Fibroblast of lung (primary cell): ENCODE measurements around the gene ACYP2. TPM values are rescaled to one million over a fixed set of nuclear protein-coding genes. Genes with fewer than 3 reads are reported as not detected.

Source experiments
- DNase-seq, 2 donors: peaks; one replicate each; pipeline versions ENCODE4 v3.0.0 to v3.0.0-alpha.2; 2010; ENCODE audit warnings: low read depth in 2 of 2
- H2AFZ ChIP-seq: 2 replicates; pipeline ENCODE4 v1.5.1; 2012; ENCODE audit warnings: low read length, control low read depth, inconsistent platforms
- H3K27ac ChIP-seq: 2 replicates; pipeline ENCODE4 v1.5.1; 2011; ENCODE audit warnings: low read length, control low read depth; ENCODE audit not compliant: insufficient read depth
- H3K27me3 ChIP-seq: 2 replicates; pipeline ENCODE4 v1.5.1; 2011; ENCODE audit warnings: mild to moderate bottlenecking, low read length; ENCODE audit not compliant: control insufficient read depth, insufficient read depth
- H3K36me3 ChIP-seq: 2 replicates; pipeline ENCODE4 v1.5.1; 2011; ENCODE audit warnings: low read length; ENCODE audit not compliant: control insufficient read depth, insufficient read depth
- H3K4me1 ChIP-seq: 2 replicates; pipeline ENCODE4 v1.5.1; 2011; ENCODE audit warnings: low read length; ENCODE audit not compliant: control insufficient read depth, insufficient read depth; ENCODE audit errors: extremely low read depth
- H3K4me2 ChIP-seq: 2 replicates; pipeline ENCODE4 v1.5.1; 2011; ENCODE audit warnings: low read length, control low read depth; ENCODE audit not compliant: insufficient read depth; ENCODE audit errors: extremely low read depth
- H3K4me3 ChIP-seq, 4 experiments: fragments of 200-600 bp in 1 of 4; sonication (generic) in 1 of 4; replicated peaks in 1 of 4; 2 replicates each; pipeline ENCODE4 v1.5.1; 2011 to 2016; ENCODE audit warnings: low read length in 4 of 4, low read depth in 3 of 4, mild to moderate bottlenecking in 3 of 4, control low read depth in 2 of 4, inconsistent platforms in 1 of 4, mixed read lengths in 1 of 4; ENCODE audit not compliant: insufficient read depth in 1 of 4; ENCODE audit errors: control extremely low read depth in 1 of 4
- H3K79me2 ChIP-seq: 2 replicates; pipeline ENCODE4 v1.5.1; 2012; ENCODE audit warnings: mild to moderate bottlenecking, low read length, inconsistent platforms; ENCODE audit not compliant: control insufficient read depth, insufficient read depth
- H3K9ac ChIP-seq: 2 replicates; pipeline ENCODE4 v1.5.1; 2011; ENCODE audit warnings: mild to moderate bottlenecking, low read length, control low read depth; ENCODE audit not compliant: insufficient read depth
- H3K9me3 ChIP-seq: 2 replicates; pipeline ENCODE4 v1.5.1; 2012; ENCODE audit warnings: low read depth, low read length; ENCODE audit not compliant: control insufficient read depth, insufficient read depth
- H4K20me1 ChIP-seq: 2 replicates; pipeline ENCODE4 v1.5.1; 2011; ENCODE audit warnings: low read length; ENCODE audit not compliant: control insufficient read depth, insufficient read depth; ENCODE audit errors: extremely low read depth
- CTCF ChIP-seq, 2 donors: IDR thresholded peaks in 1 of 2; conservative IDR thresholded peaks in 1 of 2; 1 replicate in 1 of 2; 2 replicates in 1 of 2; pipeline ENCODE4 v1.5.1; 2011 to 2012; ENCODE audit warnings: low read length in 2 of 2, control low read depth in 1 of 2, inconsistent platforms in 1 of 2, low read depth in 1 of 2, mild to moderate bottlenecking in 1 of 2
- EZH2 ChIP-seq: IDR thresholded peaks from 2 replicates; pipeline ENCODE4 v1.5.1; 2012; ENCODE audit warnings: low read length, control low read depth, mild to moderate bottlenecking; ENCODE audit errors: missing control alignments
- polyA plus RNA-seq, 2 donors: library from polyadenylated mRNA; depleted of rRNA in 1 of 2; stranded (reverse) in 1 of 2; unstranded in 1 of 2; fragments of >200 nt; gene quantifications; 2 replicates each; pipeline ENCODE4 v1.2.1, GENCODE V29; 2011 to 2012; ENCODE audit warnings: missing spikeins in 1 of 2
- total RNA-seq: library from RNA; depleted of rRNA; stranded (reverse); fragments of >200 nt; gene quantifications from 2 replicates; pipeline ENCODE4 v1.2.1, GENCODE V29; 2014

Gene ACYP2
- total and polyA plus RNA-seq, 2 donors (not counting 1 experiment from before 2014, with no cell fraction given) = 9.7 to 24.4 TPM

GRCh38 chr2:54213082-54213481 is 97.7 kb downstream of the ACYP2 start:
- Histone ChIP-seq H3K9ac (no peak overlapping the region), H3K27ac (no peak overlapping the region), H3K27me3 (no peaks in the 10 kb centered on the region), H3K79me2 (no peaks in the 10 kb centered on the region), H3K9me3 (no peaks in the 10 kb centered on the region), H3K4me2 (no peak overlapping the region), H3K4me3 (no peak overlapping the region), H3K4me1 (peaks cover 3% of the 10 kb centered on the region), H3K36me3 (no peaks in the 10 kb centered on the region), H4K20me1 (no peaks in the 10 kb centered on the region), H2AFZ (no peak overlapping the region)
- no peak for DNase-seq
- TF ChIP-seq CTCF (conservative IDR thresholded peaks at IDR 0.05 in 1 of 2, IDR thresholded peaks at IDR 0.05 in 1 of 2; ENCODE audit: low read depth in 1 of 2, low read length in 2 of 2) = no peak
- TF ChIP-seq EZH2 = no peak

- H3K4me2 ChIP-seq = no peak overlapping the region
Observed at GRCh38 chr2:54224997-54225396, 109.6 kb downstream of the ACYP2 start.

GRCh38 chr2:54226260-54226659 is 110.8 kb downstream of the ACYP2 start:
- TF ChIP-seq EZH2 (no peak), CTCF (conservative IDR thresholded peaks at IDR 0.05 in 1 of 2, IDR thresholded peaks at IDR 0.05 in 1 of 2; ENCODE audit: low read depth in 1 of 2, low read length in 2 of 2) (no peak)
- Histone ChIP-seq H3K4me2 (no peak overlapping the region), H3K9me3 (no peaks in the 10 kb centered on the region), H3K27ac (no peak overlapping the region), H2AFZ (no peak overlapping the region), H3K79me2 (no peaks in the 10 kb centered on the region), H3K4me1 (no peaks in the 10 kb centered on the region), H3K4me3 (no peak overlapping the region), H4K20me1 (no peaks in the 10 kb centered on the region), H3K9ac (no peak overlapping the region), H3K36me3 (no peaks in the 10 kb centered on the region), H3K27me3 (no peaks in the 10 kb centered on the region)
- no peak for DNase-seq

More at GRCh38 chr2:54224997-54225396, 109.6 kb downstream of the ACYP2 start:
- Histone ChIP-seq H3K4me3 (no peak overlapping the region), H3K27ac (no peak overlapping the region), H3K4me1 (no peaks in the 10 kb centered on the region), H3K9me3 (no peaks in the 10 kb centered on the region), H3K79me2 (no peaks in the 10 kb centered on the region), H3K36me3 (no peaks in the 10 kb centered on the region), H4K20me1 (no peaks in the 10 kb centered on the region), H3K9ac (no peak overlapping the region), H2AFZ (no peak overlapping the region), H3K27me3 (no peaks in the 10 kb centered on the region)
- no peak for DNase-seq
- no peak for TF ChIP-seq CTCF (conservative IDR thresholded peaks at IDR 0.05 in 1 of 2, IDR thresholded peaks at IDR 0.05 in 1 of 2; ENCODE audit: low read depth in 1 of 2, low read length in 2 of 2)
